Measurements from ENCODE around the gene LDLRAD3. TPM values are rescaled to one million over a fixed set of nuclear protein-coding genes. Genes with fewer than 3 reads are reported as not detected.

Gene LDLRAD3
- total RNA-seq, 1 experiment from 2014 or later, result 19.0 TPM

DNA sequence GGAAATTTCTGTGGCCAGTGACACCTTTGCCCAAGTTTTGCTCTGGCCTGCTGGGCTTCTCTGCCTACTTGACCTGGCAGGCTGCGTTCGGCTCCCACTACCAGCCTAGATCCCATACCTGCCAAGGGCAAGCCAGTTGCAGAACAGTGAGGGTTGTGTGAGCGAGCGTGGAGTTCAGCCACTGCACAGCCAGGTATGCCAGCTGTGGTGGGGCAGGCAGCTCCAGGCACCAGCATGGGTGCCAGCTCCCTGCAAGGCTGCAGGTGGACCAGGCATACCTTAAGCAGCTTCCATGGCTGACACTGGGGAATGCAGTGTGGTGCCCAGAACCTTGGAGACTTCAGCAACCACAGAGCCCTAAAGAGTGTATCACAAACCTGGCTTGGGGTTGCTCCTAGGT lies 133.5 kb downstream of the LDLRAD3 start:
- CTCF ChIA-PET, result no interaction called here
- POLR2A ChIA-PET, result no interaction called here
- Histone ChIP-seq H3K27ac (ENCODE audit: low read depth, low read length) (no peak overlapping the region), H2AFZ (ENCODE audit: low read depth, low read length, poor library complexity, severe bottlenecking) (no peak overlapping the region), H3K27me3 (ENCODE audit: insufficient read depth, low read length) (no peaks in the 10 kb centered on the region), H3K79me2 (ENCODE audit: insufficient read depth, low read length) (no peaks in the 10 kb centered on the region), H3K9me3 (ENCODE audit: control insufficient read depth in 1 of 2, insufficient read depth in 1 of 2, low read depth in 1 of 2, low read length in 2 of 2) (no peaks in the 10 kb centered on the region), H3K4me1 (ENCODE audit: control insufficient read depth in 1 of 2, insufficient read depth in 2 of 2, low read length in 2 of 2) (no peaks in the 10 kb centered on the region), H3K4me2 (ENCODE audit: low read length) (no peak overlapping the region), H3K9me2 (ENCODE audit: insufficient read depth) (no peaks in the 10 kb centered on the region), H3K9ac (ENCODE audit: low read length) (no peak overlapping the region), H3K4me3 (replicated peaks in 1 of 2; ENCODE audit: low read depth in 1 of 2, low read length in 2 of 2) (no peak overlapping the region), H3K36me3 (ENCODE audit: control insufficient read depth in 1 of 2, insufficient read depth in 2 of 2, low read length in 2 of 2) (no peaks in the 10 kb centered on the region), H4K20me1 (ENCODE audit: insufficient read depth) (no peaks in the 10 kb centered on the region)
- RAD21 ChIA-PET (ENCODE audit: low non-redundant PET in 1 of 2, low total read pairs in 2 of 2, uncharacterized antibody in 2 of 2, unreplicated experiment in 2 of 2), result no interaction called here
- intact Hi-C loops (cut with micrococcal nuclease), result no loop called here
- TF ChIP-seq CEBPB (IDR thresholded peaks at IDR 0.05; ENCODE audit: low read depth) (no peak), YY1 (IDR thresholded peaks at IDR 0.05; ENCODE audit: extremely low read depth, insufficient replicate concordance, low read depth, low read length) (no peak), POLR2A (IDR thresholded peaks at IDR 0.05; ENCODE audit: borderline replicate concordance, extremely low read depth, insufficient read depth, insufficient read length) (no peak), CBX3 (IDR thresholded peaks at IDR 0.05; ENCODE audit: low read depth) (no peak), SP1 (IDR thresholded peaks at IDR 0.05; ENCODE audit: low read depth) (no peak), ZNF274 (IDR thresholded peaks at IDR 0.05; ENCODE audit: low read depth, low read length) (no peak), ELF1 (IDR thresholded peaks at IDR 0.05; ENCODE audit: borderline replicate concordance, low read depth) (no peak), EGR1 (IDR thresholded peaks at IDR 0.05; ENCODE audit: low read depth) (no peak), EZH2phosphoT487 (IDR thresholded peaks at IDR 0.05; ENCODE audit: borderline replicate concordance) (no peak), EZH2 (IDR thresholded peaks at IDR 0.05) (no peak), SIN3A (IDR thresholded peaks at IDR 0.05; ENCODE audit: low read depth) (no peak), ZFX (IDR thresholded peaks at IDR 0.05) (no peak), JUND (IDR thresholded peaks at IDR 0.05) (no peak), TCF7L2 (IDR thresholded peaks at IDR 0.05; ENCODE audit: borderline replicate concordance, extremely low read depth, insufficient read depth, insufficient read length) (no peak)
- TF ChIP-seq, protein P1, sequence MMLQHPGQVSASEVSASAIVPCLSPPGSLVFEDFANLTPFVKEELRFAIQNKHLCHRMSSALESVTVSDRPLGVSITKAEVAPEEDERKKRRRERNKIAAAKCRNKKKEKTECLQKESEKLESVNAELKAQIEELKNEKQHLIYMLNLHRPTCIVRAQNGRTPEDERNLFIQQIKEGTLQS (IDR thresholded peaks at IDR 0.05), result no peak
- TF ChIP-seq, protein P2, sequence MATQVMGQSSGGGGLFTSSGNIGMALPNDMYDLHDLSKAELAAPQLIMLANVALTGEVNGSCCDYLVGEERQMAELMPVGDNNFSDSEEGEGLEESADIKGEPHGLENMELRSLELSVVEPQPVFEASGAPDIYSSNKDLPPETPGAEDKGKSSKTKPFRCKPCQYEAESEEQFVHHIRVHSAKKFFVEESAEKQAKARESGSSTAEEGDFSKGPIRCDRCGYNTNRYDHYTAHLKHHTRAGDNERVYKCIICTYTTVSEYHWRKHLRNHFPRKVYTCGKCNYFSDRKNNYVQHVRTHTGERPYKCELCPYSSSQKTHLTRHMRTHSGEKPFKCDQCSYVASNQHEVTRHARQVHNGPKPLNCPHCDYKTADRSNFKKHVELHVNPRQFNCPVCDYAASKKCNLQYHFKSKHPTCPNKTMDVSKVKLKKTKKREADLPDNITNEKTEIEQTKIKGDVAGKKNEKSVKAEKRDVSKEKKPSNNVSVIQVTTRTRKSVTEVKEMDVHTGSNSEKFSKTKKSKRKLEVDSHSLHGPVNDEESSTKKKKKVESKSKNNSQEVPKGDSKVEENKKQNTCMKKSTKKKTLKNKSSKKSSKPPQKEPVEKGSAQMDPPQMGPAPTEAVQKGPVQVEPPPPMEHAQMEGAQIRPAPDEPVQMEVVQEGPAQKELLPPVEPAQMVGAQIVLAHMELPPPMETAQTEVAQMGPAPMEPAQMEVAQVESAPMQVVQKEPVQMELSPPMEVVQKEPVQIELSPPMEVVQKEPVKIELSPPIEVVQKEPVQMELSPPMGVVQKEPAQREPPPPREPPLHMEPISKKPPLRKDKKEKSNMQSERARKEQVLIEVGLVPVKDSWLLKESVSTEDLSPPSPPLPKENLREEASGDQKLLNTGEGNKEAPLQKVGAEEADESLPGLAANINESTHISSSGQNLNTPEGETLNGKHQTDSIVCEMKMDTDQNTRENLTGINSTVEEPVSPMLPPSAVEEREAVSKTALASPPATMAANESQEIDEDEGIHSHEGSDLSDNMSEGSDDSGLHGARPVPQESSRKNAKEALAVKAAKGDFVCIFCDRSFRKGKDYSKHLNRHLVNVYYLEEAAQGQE (IDR thresholded peaks at IDR 0.05; ENCODE audit: low read depth), result no peak
- TF ChIP-seq, protein P3, sequence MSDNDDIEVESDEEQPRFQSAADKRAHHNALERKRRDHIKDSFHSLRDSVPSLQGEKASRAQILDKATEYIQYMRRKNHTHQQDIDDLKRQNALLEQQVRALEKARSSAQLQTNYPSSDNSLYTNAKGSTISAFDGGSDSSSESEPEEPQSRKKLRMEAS (IDR thresholded peaks at IDR 0.05), result no peak
- TF ChIP-seq, protein P4, sequence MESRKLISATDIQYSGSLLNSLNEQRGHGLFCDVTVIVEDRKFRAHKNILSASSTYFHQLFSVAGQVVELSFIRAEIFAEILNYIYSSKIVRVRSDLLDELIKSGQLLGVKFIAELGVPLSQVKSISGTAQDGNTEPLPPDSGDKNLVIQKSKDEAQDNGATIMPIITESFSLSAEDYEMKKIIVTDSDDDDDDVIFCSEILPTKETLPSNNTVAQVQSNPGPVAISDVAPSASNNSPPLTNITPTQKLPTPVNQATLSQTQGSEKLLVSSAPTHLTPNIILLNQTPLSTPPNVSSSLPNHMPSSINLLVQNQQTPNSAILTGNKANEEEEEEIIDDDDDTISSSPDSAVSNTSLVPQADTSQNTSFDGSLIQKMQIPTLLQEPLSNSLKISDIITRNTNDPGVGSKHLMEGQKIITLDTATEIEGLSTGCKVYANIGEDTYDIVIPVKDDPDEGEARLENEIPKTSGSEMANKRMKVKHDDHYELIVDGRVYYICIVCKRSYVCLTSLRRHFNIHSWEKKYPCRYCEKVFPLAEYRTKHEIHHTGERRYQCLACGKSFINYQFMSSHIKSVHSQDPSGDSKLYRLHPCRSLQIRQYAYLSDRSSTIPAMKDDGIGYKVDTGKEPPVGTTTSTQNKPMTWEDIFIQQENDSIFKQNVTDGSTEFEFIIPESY (IDR thresholded peaks at IDR 0.05; ENCODE audit: extremely low read depth, insufficient replicate concordance, low read length), result no peak
- no peak for DNase-seq (ENCODE audit: low read depth, low spot score)
- no TSS peak for BruUV-seq (replicated peaks)
- no peak for ATAC-seq
